HepG2 (cell line): ENCODE results near the gene PPP1R16B. TPM values are rescaled to one million over a fixed set of nuclear protein-coding genes. Genes with fewer than 3 reads are reported as not detected.
A peak's percentile ranks its signal among the peaks of the same experiment; 100 is the strongest.

Experiments used
- BATF2 ChIP-seq: sonication (generic); formaldehyde crosslinking; IDR thresholded peaks from 2 replicates; pipeline ENCODE4 v1.8.0; 2022; ENCODE audit warnings: mild to moderate bottlenecking, missing genetic modification reagents, moderate library complexity
- CENPX ChIP-seq: sonication (generic); formaldehyde crosslinking; IDR thresholded peaks from 2 replicates; pipeline ENCODE4 v1.9.0; 2021; ENCODE audit warnings: mild to moderate bottlenecking, missing genetic modification reagents, moderate library complexity
- FOXM1 ChIP-seq: sonication (generic); formaldehyde crosslinking; IDR thresholded peaks from 2 replicates; pipeline ENCODE4 v1.5.0; 2020; ENCODE audit warnings: missing genetic modification reagents
- FUBP1 ChIP-seq: sonication (generic); formaldehyde crosslinking; IDR thresholded peaks from 2 replicates; pipeline ENCODE4 v1.5.1; 2020; ENCODE audit warnings: missing genetic modification reagents, mild to moderate bottlenecking, borderline replicate concordance
- GABPA ChIP-seq, 2 experiments: IDR thresholded peaks; 2 replicates each; pipeline ENCODE4 v1.6.1; 2011 to 2016; ENCODE audit warnings: low read depth in 2 of 2, low read length in 1 of 2, missing biosample characterization in 1 of 2, missing genetic modification characterization in 1 of 2
- HMGXB4 ChIP-seq, 2 experiments: sonication (generic) in 1 of 2; formaldehyde crosslinking in 1 of 2; IDR thresholded peaks; 2 replicates each; pipeline versions ENCODE4 v1.4.0 to v1.6.1; 2018 to 2020; ENCODE audit warnings: missing genetic modification reagents in 2 of 2, borderline replicate concordance in 1 of 2, low read depth in 1 of 2, mild to moderate bottlenecking in 1 of 2, missing biosample characterization in 1 of 2
- ISX ChIP-seq: sonication (generic); formaldehyde crosslinking; conservative IDR thresholded peaks from 2 replicates; pipeline ENCODE4 v1.5.0; 2020; ENCODE audit warnings: missing genetic modification reagents
- KDM3A ChIP-seq: IDR thresholded peaks from 2 replicates; pipeline ENCODE4 v1.6.1; 2018; ENCODE audit warnings: low read depth, missing compliant biosample characterization
- KLF12 ChIP-seq: sonication (generic); formaldehyde crosslinking; IDR thresholded peaks from 2 replicates; pipeline ENCODE4 v1.4.0; 2020; ENCODE audit warnings: missing genetic modification reagents, borderline replicate concordance
- MTF2 ChIP-seq: sonication (generic); formaldehyde crosslinking; IDR thresholded peaks from 2 replicates; pipeline ENCODE4 v1.5.0; 2020; ENCODE audit warnings: missing genetic modification reagents, borderline replicate concordance
- SP1 ChIP-seq, 2 experiments: fragments of 450-650 bp in 1 of 2; sonication (generic) in 1 of 2; formaldehyde crosslinking in 1 of 2; IDR thresholded peaks; 2 replicates each; pipeline versions ENCODE4 v1.4.0 to v1.6.1; 2016 to 2020; ENCODE audit warnings: missing genetic modification reagents in 1 of 2
- TCF7L2 ChIP-seq: IDR thresholded peaks from 2 replicates; pipeline ENCODE4 v1.6.1; 2011; ENCODE audit warnings: mild to moderate bottlenecking, low read depth, low read length, moderate library complexity
- THAP7 ChIP-seq: sonication (generic); formaldehyde crosslinking; IDR thresholded peaks from 2 replicates; pipeline ENCODE4 v1.8.1; 2023; ENCODE audit warnings: mild to moderate bottlenecking, missing genetic modification reagents
- ZBTB49 ChIP-seq: sonication (generic); formaldehyde crosslinking; IDR thresholded peaks from 2 replicates; pipeline ENCODE4 v1.4.0; 2020; ENCODE audit warnings: missing genetic modification reagents, borderline replicate concordance
- ZBTB7A ChIP-seq: sonication (generic); formaldehyde crosslinking; IDR thresholded peaks from 2 replicates; pipeline ENCODE4 v1.8.0; 2022; ENCODE audit warnings: mild to moderate bottlenecking, missing genetic modification reagents
- ZNF136 ChIP-seq: sonication (generic); formaldehyde crosslinking; IDR thresholded peaks from 2 replicates; pipeline ENCODE4 v1.8.1; 2022; ENCODE audit warnings: low read depth, mild to moderate bottlenecking, moderate library complexity, missing genetic modification reagents
- ZNF296 ChIP-seq: sonication (generic); formaldehyde crosslinking; conservative IDR thresholded peaks from 2 replicates; pipeline ENCODE4 v1.5.0; 2020; ENCODE audit warnings: mild to moderate bottlenecking, missing genetic modification reagents
- ZSCAN21 ChIP-seq: sonication (generic); formaldehyde crosslinking; IDR thresholded peaks from 2 replicates; pipeline ENCODE4 v1.8.0; 2022; ENCODE audit warnings: mild to moderate bottlenecking, missing genetic modification reagents, moderate library complexity, borderline replicate concordance
- polyA plus RNA-seq, 8 experiments: library from polyadenylated mRNA; depleted of rRNA in 3 of 8; stranded (reverse) in 7 of 8; unstranded in 1 of 8; fragments of >200 nt; fragmentation: Illumina TruSeq in 4 of 8; extraction: Trizol in 4 of 8; gene quantifications; 2 replicates each; pipeline versions ENCODE4 v1.2.1 to v1.2.3, GENCODE V29; 2011 to 2016; ENCODE audit warnings: low read depth in 4 of 8, missing spikeins in 1 of 8, mixed read lengths in 1 of 8; ENCODE audit not compliant: insufficient read depth in 1 of 8
- total RNA-seq, 5 experiments: library from RNA; depleted of rRNA; stranded (reverse); fragments of >200 nt; fragmentation: Illumina TruSeq; extraction: Trizol; gene quantifications; 2 replicates each; pipeline ENCODE4 v1.2.3, GENCODE V29; 2016; ENCODE audit warnings: low read depth in 1 of 5

PPP1R16B gene
- total and polyA plus RNA-seq, 2 of the 13 experiments (the other 11 are each of a cell fraction or from before 2014, with no cell fraction given) = 0.02 to 0.11 TPM

- TF ChIP-seq FOXM1 (CRISPR knock-in tag) (peak; percentile 47), MTF2 (CRISPR knock-in tag) (0 out of 2 replicates have a peak, but pooled peaks have one; percentile 76), HMGXB4 (CRISPR knock-in tag; IDR thresholded peaks at IDR 0.05; ENCODE audit: borderline replicate concordance in 1 of 2, low read depth in 1 of 2) (peak; percentile 95 to 98), CENPX (CRISPR knock-in tag) (no peak), ZSCAN21 (CRISPR knock-in tag) (no peak), TCF7L2 (no peak), SP1 (IDR thresholded peaks at IDR 0.05) (peak; percentile 79; the same call in 1 of the 2 replicates), SP1 (CRISPR knock-in tag; IDR thresholded peaks at IDR 0.05) (peak; percentile 99), KLF12 (CRISPR knock-in tag) (peak; percentile 80; the same call in 1 of the 2 replicates), ZBTB49 (CRISPR knock-in tag) (peak; percentile 68), THAP7 (CRISPR knock-in tag) (no peak), ZNF136 (CRISPR knock-in tag) (peak; percentile 94; the same call in 1 of the 2 replicates), ZNF296 (CRISPR knock-in tag) (peak; percentile 74; the same call in 1 of the 2 replicates), ZBTB7A (CRISPR knock-in tag) (peak; percentile 76), BATF2 (no peak), FUBP1 (CRISPR knock-in tag) (peak; percentile 86; the same call in 1 of the 2 replicates), KDM3A (CRISPR knock-in tag) (peak; percentile 98), ISX (CRISPR knock-in tag) (peak; percentile 75; the same call in 1 of the 2 replicates), GABPA (IDR thresholded peaks at IDR 0.05; ENCODE audit: low read depth, low read length) (no peak), GABPA (CRISPR knock-in tag; IDR thresholded peaks at IDR 0.05; ENCODE audit: low read depth) (no peak)
These were observed 156.8 kb downstream of the PPP1R16B start, which contains the start of gene DHX35 (continued) for GRCh38 chr20:38962044-38962927.
